Smooth muscle cell (in vitro differentiated cells): ENCODE measurements around the gene CHIT1. TPM values are rescaled to one million over a fixed set of nuclear protein-coding genes. Genes with fewer than 3 reads are reported as not detected.

Experiments used
- DNase-seq: peaks from one replicate; lab custom pipeline; 2025; ENCODE audit not compliant: unreplicated experiment; lab: John Stamatoyannopoulos, UW
- H2AFZ ChIP-seq: fragments of 200-600 bp; sonication (generic); 2 replicates; pipeline ENCODE4 v1.6.0; 2016; ENCODE audit warnings: antibody characterized with exemption, low read depth, mild to moderate bottlenecking
- H3F3A ChIP-seq: fragments of 200-600 bp; sonication (generic); 2 replicates; pipeline ENCODE4 v1.6.0; 2017; ENCODE audit warnings: antibody characterized with exemption, low read depth
- H3K27ac ChIP-seq: fragments of 200-600 bp; sonication (generic); 2 replicates; pipeline ENCODE4 v1.5.1; 2016; ENCODE audit warnings: low read depth, mild to moderate bottlenecking
- H3K27me3 ChIP-seq: fragments of 200-600 bp; sonication (generic); 2 replicates; pipeline ENCODE4 v1.6.1; 2016; ENCODE audit warnings: low read depth, mild to moderate bottlenecking
- H3K36me3 ChIP-seq: fragments of 200-600 bp; sonication (generic); 2 replicates; pipeline ENCODE4 v1.5.1; 2016; ENCODE audit warnings: low read depth
- H3K4me1 ChIP-seq: fragments of 200-600 bp; sonication (generic); 2 replicates; pipeline ENCODE4 v1.5.1; 2016; ENCODE audit warnings: low read depth
- H3K4me2 ChIP-seq: fragments of 200-600 bp; sonication (generic); 2 replicates; pipeline ENCODE4 v1.6.0; 2016; ENCODE audit warnings: mild to moderate bottlenecking
- H3K4me3 ChIP-seq: fragments of 200-600 bp; sonication (generic); 2 replicates; pipeline ENCODE4 v1.5.1; 2016; ENCODE audit warnings: mild to moderate bottlenecking
- H3K79me2 ChIP-seq: fragments of 200-600 bp; sonication (generic); 2 replicates; pipeline ENCODE4 v1.6.0; 2016; ENCODE audit warnings: low read depth, mild to moderate bottlenecking
- H3K9ac ChIP-seq: fragments of 200-600 bp; sonication (generic); 2 replicates; pipeline ENCODE4 v1.6.0; 2016; ENCODE audit warnings: low read depth
- H3K9me3 ChIP-seq: fragments of 200-600 bp; sonication (generic); replicated peaks from 2 replicates; pipeline ENCODE4 v1.5.1; 2016; ENCODE audit warnings: low read depth
- H4K20me1 ChIP-seq: fragments of 200-600 bp; sonication (generic); 2 replicates; pipeline ENCODE4 v1.6.0; 2016; ENCODE audit warnings: low read depth
- CTCF ChIP-seq: fragments of 200-600 bp; sonication (generic); IDR thresholded peaks from 2 replicates; pipeline ENCODE4 v1.5.1; 2017; ENCODE audit warnings: borderline replicate concordance, mild to moderate bottlenecking, antibody characterized with exemption; ENCODE audit not compliant: insufficient read depth, poor library complexity, severe bottlenecking
- WGBS: methylation state at CpG from one replicate; pipeline ENCODE4 v1.1.7; 2016; ENCODE audit warnings: low lambda C conversion rate; 5-methylcytosine and 5-hydroxymethylcytosine counted together
- polyA plus RNA-seq: library from polyadenylated mRNA; unstranded; fragments of >200 nt; fragmentation: Nextera tagmentation; extraction: Ambion mirVana; gene quantifications from 2 replicates; pipeline ENCODE4 v1.2.1, GENCODE V29; 2016
- total RNA-seq: library from RNA; depleted of rRNA; stranded (reverse); fragments of >200 nt; gene quantifications from 2 replicates; pipeline ENCODE4 v1.2.3, GENCODE V29; 2014

CHIT1 gene
- total and polyA plus RNA-seq, 2 experiments from 2014 or later: not detected

DNA sequence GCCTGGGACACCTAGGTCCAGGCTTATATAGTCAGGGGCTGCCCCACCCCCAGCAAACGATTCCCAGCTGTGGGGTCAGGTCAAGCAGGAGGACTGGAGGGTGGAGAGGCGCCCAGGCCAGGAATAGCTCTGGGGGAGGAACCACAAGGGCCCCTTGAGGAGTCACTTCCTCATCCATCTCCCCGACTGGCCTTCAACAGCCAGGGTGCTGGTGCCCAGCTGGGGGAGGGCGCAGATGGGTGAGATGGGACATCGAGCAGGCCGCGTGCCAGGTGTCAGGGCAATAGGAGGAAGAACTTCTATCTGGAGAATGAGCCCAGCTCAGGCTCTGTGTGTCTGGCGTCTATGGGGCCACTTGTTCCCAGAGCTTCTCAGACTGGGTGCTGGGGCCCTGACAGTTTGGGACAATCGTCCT lies 53.6 kb downstream of the CHIT1 start:
- peaks cover 10% of the 10 kb centered on the region for H3F3A ChIP-seq
- H3K79me2 ChIP-seq: no peaks in the 10 kb centered on the region
- H3K27me3 ChIP-seq: no peaks in the 10 kb centered on the region
- 83% methylated on average over 9 of the region's 9 CpGs for WGBS
- H3K4me3 ChIP-seq: no peak overlapping the region
- H2AFZ ChIP-seq: no peak overlapping the region
- no peak overlapping the region for H3K9ac ChIP-seq
- H3K4me1 ChIP-seq: peaks cover 23% of the 10 kb centered on the region
- no peaks in the 10 kb centered on the region for H4K20me1 ChIP-seq
- no peaks in the 10 kb centered on the region for H3K36me3 ChIP-seq
- DNase-seq: no peak
- TF ChIP-seq CTCF: no peak
- H3K27ac ChIP-seq: peak overlapping the region; percentile 88
- H3K9me3 ChIP-seq: no peaks in the 10 kb centered on the region
- H3K4me2 ChIP-seq: no peak overlapping the region

GRCh38 chr1:203175237-203175826 lies 54.1 kb downstream of the CHIT1 start, which contains the start of gene MYBPH:
MYBPH (minus strand) TSS chr1:203175826; CDS start chr1:203175755, 71 bp downstream.
- peaks cover 23% of the 10 kb centered on the region for H3K4me1 ChIP-seq
- H3K4me2 ChIP-seq: peak within 1 kb of the TSS; percentile 67
- no peak for DNase-seq
- H2AFZ ChIP-seq: no peak within 1 kb of the TSS
- no peaks in the 10 kb centered on the region for H4K20me1 ChIP-seq
- WGBS: 87% methylated on average over 5 of the region's 5 CpGs
- H3F3A ChIP-seq: peaks cover 10% of the 10 kb centered on the region
- no peaks in the 10 kb centered on the region for H3K27me3 ChIP-seq
- no peaks in the 10 kb centered on the region for H3K9me3 ChIP-seq
- TF ChIP-seq CTCF: no peak
- H3K36me3 ChIP-seq: no peaks in the 10 kb centered on the region
- peak within 1 kb of the TSS; percentile 88 for H3K27ac ChIP-seq
- no peak within 1 kb of the TSS for H3K4me3 ChIP-seq
- H3K79me2 ChIP-seq: no peaks in the 10 kb centered on the region
- no peak within 1 kb of the TSS for H3K9ac ChIP-seq

DNA sequence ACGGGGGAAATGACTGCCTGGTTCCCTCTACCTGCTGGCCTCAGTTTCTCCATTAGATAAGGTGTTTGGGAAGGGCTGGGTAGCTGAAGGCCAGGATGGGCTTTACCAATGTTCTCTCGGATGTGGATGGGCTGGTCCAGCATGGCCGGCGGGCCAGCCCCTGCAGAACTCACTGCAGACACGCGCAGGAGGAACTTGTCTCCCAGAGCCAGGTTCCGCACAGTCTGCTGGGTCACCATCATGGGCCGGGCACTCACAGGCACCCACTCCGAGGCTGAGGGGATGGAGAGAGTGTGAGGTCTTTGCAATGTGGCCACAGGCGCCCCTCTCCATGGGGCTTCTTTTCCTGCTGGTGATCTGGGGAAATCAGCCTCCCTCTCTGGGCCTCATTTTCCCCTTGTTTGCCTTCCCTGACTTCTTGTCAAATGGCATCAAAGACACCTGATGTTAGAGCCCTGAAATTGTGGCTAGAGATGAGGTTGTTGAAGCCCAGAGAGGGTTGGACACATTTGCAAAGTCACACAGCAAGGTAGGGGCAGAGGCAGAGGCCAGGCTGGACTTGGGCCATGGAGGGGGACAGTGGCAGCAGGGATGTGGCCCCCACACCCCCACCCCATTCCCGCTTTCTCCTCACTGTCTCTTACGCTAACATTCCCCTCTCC lies 55.0 kb downstream of the CHIT1 start:
- Histone ChIP-seq H3K9ac (no peak overlapping the region), H3F3A (peaks cover 10% of the 10 kb centered on the region), H3K27me3 (no peaks in the 10 kb centered on the region), H3K4me1 (peaks cover 23% of the 10 kb centered on the region), H3K79me2 (no peaks in the 10 kb centered on the region), H3K9me3 (no peaks in the 10 kb centered on the region), H2AFZ (no peak overlapping the region), H3K36me3 (no peaks in the 10 kb centered on the region), H3K4me2 (no peak overlapping the region), H3K27ac (no peak overlapping the region), H4K20me1 (no peaks in the 10 kb centered on the region), H3K4me3 (no peak overlapping the region)
- no peak for DNase-seq
- WGBS: 98% methylated on average over 12 of the region's 12 CpGs
- TF ChIP-seq CTCF: no peak

- DNase-seq: no peak
- peaks cover 10% of the 10 kb centered on the region for H3F3A ChIP-seq
- H2AFZ ChIP-seq: no peak overlapping the region
- no peak overlapping the region for H3K9ac ChIP-seq
- H3K27ac ChIP-seq: no peak overlapping the region
- no peak overlapping the region for H3K4me2 ChIP-seq
- 58% methylated on average over 5 of the region's 5 CpGs for WGBS
- no peaks in the 10 kb centered on the region for H3K27me3 ChIP-seq
- H3K79me2 ChIP-seq: no peaks in the 10 kb centered on the region
- no peaks in the 10 kb centered on the region for H3K9me3 ChIP-seq
- no peak for TF ChIP-seq CTCF
- H3K36me3 ChIP-seq: no peaks in the 10 kb centered on the region
- H3K4me1 ChIP-seq: peaks cover 19% of the 10 kb centered on the region
- H4K20me1 ChIP-seq: no peaks in the 10 kb centered on the region
- H3K4me3 ChIP-seq: no peak overlapping the region
These were observed 55.9 kb downstream of the CHIT1 start for GRCh38 chr1:203173566-203173965.
